HG03060 (cell line): ENCODE data around the gene KMT2B.

Experiments
- ATAC-seq: cut with Tn5 transposase; IDR thresholded peaks from one replicate; pipeline ENCODE4 v1.9.1; 2021; ENCODE audit warnings: low read depth, moderate number of reproducible peaks; ENCODE audit not compliant: unreplicated experiment

Gene KMT2B

GRCh38 chr19:35776102-35776788 lies 58.4 kb downstream of the KMT2B start:
- no peak for ATAC-seq

GRCh38 chr19:35777086-35777841 lies 59.5 kb downstream of the KMT2B start:
- ATAC-seq, result no peak

GRCh38 chr19:35777961-35778360 lies 60.2 kb downstream of the KMT2B start:
- ATAC-seq, result no peak

GRCh38 chr19:35779033-35779432 lies 61.2 kb downstream of the KMT2B start:
- ATAC-seq, result no peak

- ATAC-seq, result no peak
Measured at GRCh38 chr19:35780058-35780457, 62.3 kb downstream of the KMT2B start.

- no peak for ATAC-seq
Measured at GRCh38 chr19:35780717-35781116, 62.9 kb downstream of the KMT2B start.

GRCh38 chr19:35781650-35782049 lies 63.8 kb downstream of the KMT2B start:
- no peak for ATAC-seq

- no peak for ATAC-seq
Measured at GRCh38 chr19:35782589-35782988, 64.8 kb downstream of the KMT2B start.

GRCh38 chr19:35783469-35784434 lies 65.9 kb downstream of the KMT2B start:
- no peak for ATAC-seq

GRCh38 chr19:35784503-35785338 lies 66.9 kb downstream of the KMT2B start:
- no peak for ATAC-seq

- no peak for ATAC-seq
Measured at GRCh38 chr19:35785339-35785627, 67.5 kb downstream of the KMT2B start.

GRCh38 chr19:35786299-35787160 lies 68.7 kb downstream of the KMT2B start:
- ATAC-seq, result no peak

- ATAC-seq, result no peak
Measured at GRCh38 chr19:35787227-35787799, 69.5 kb downstream of the KMT2B start.
